A673 (cell line): Measurements from ENCODE around the gene PIANP. TPM values are rescaled to one million over a fixed set of nuclear protein-coding genes. Genes with fewer than 3 reads are reported as not detected.

Experiments
- BruUV-seq: library from RNA; stranded (reverse); fragments of 400-500 nt; replicated peaks from 2 replicates; lab custom pipeline; 2021; lab: Mats Ljungman, UMichigan
- CTCF ChIA-PET: fragments of 300-600 bp; sonication (Branson Sonifier 250); formaldehyde crosslinking; loops from one replicate; lab custom pipeline; 2022; ENCODE audit warnings: antibody characterized with exemption; lab: Charles Lee
- POLR2A ChIA-PET: fragments of 300-600 bp; sonication (Branson Sonifier 250); formaldehyde crosslinking; loops from one replicate; lab custom pipeline; 2022; ENCODE audit warnings: antibody characterized with exemption; ENCODE audit not compliant: low non-redundant PET; lab: Charles Lee
- DNase-seq: peaks from one replicate; pipeline ENCODE4 v3.0.0-alpha.2; 2015; ENCODE audit warnings: low spot score
- H3K27ac ChIP-seq: fragments of 200-600 bp; sonication (generic); 2 replicates; pipeline ENCODE4 v1.5.1; 2016; ENCODE audit warnings: mixed run types, low read depth, mild to moderate bottlenecking, mixed read lengths, antibody characterized with exemption, low read length; ENCODE audit not compliant: poor library complexity, severe bottlenecking
- H3K27me3 ChIP-seq: fragments of 200-600 bp; sonication (generic); replicated peaks from 2 replicates; pipeline ENCODE4 v1.6.1; 2017; ENCODE audit warnings: mixed run types, low read depth, mild to moderate bottlenecking, mixed read lengths, antibody characterized with exemption, low read length; ENCODE audit not compliant: insufficient read depth, poor library complexity
- H3K36me3 ChIP-seq: fragments of 200-600 bp; sonication (generic); 2 replicates; pipeline ENCODE4 v1.6.1; 2016; ENCODE audit warnings: mixed run types, mild to moderate bottlenecking, mixed read lengths, antibody characterized with exemption, low read length; ENCODE audit not compliant: insufficient read depth, poor library complexity, severe bottlenecking
- H3K4me1 ChIP-seq: fragments of 200-600 bp; sonication (generic); 2 replicates; pipeline ENCODE4 v1.6.1; 2017; ENCODE audit warnings: mixed run types, mild to moderate bottlenecking, mixed read lengths, antibody characterized with exemption, low read length; ENCODE audit not compliant: insufficient read depth, poor library complexity, severe bottlenecking
- H3K4me3 ChIP-seq: fragments of 200-600 bp; sonication (generic); 2 replicates; pipeline ENCODE4 v1.5.1; 2016; ENCODE audit warnings: low read depth, mixed run types, mild to moderate bottlenecking, mixed read lengths, low read length; ENCODE audit not compliant: poor library complexity, severe bottlenecking
- H3K9me3 ChIP-seq: fragments of 200-600 bp; sonication (generic); 2 replicates; pipeline ENCODE4 v1.6.1; 2016; ENCODE audit warnings: mixed run types, low read depth, mild to moderate bottlenecking, mixed read lengths, antibody characterized with exemption, low read length; ENCODE audit not compliant: poor library complexity, severe bottlenecking
- EZH2 ChIP-seq: fragments of 200-600 bp; sonication (generic); IDR thresholded peaks from 2 replicates; pipeline ENCODE4 v1.6.1; 2017; ENCODE audit warnings: borderline replicate concordance, low read depth, mild to moderate bottlenecking, mixed read lengths, antibody characterized with exemption, low read length; ENCODE audit not compliant: poor library complexity, severe bottlenecking
- intact Hi-C: fragments of 100-400 bp; cut with micrococcal nuclease; formaldehyde crosslinking; loops from one replicate; pipeline ENCODE4 v1.10.0; 2022; ENCODE audit not compliant: unreplicated experiment
- total RNA-seq: library from RNA; stranded (reverse); gene quantifications from 2 replicates; pipeline ENCODE4 v1.2.3, GENCODE V29; 2021
- TF ChIP-seq, protein P1 (sequence below): fragments of 300-800, 200-600 bp; sonication (generic); conservative IDR thresholded peaks from 2 replicates; pipeline ENCODE4 v1.5.1; 2017; ENCODE audit warnings: low read depth, mild to moderate bottlenecking, antibody characterized with exemption, low read length, moderate library complexity, mixed read lengths

The PIANP gene
- total RNA-seq, 1 experiment from 2014 or later: 0.80 TPM

DNA sequence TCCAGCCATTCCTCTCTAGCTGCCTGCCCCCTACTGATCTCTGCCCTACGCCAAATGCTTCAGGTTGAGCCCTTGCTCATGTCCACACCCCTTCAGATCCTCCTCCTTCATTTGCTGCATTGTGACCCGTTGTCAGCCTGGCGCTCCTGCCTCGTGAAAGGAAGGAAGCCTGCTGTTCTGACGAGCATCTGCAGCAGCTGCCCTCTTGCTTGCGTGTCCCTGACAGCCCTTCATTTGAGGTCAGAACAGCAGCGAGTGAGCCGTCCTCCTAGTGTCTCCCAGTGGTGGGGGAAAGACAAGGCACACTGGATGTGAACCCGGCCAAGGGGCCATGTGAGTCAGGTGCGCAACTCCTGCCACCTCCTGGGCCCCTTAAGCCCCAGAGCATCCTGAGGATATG, 3.0 kb upstream of the PIANP start:
- H3K27ac ChIP-seq: no peak overlapping the region
- BruUV-seq: no TSS peak

DNA sequence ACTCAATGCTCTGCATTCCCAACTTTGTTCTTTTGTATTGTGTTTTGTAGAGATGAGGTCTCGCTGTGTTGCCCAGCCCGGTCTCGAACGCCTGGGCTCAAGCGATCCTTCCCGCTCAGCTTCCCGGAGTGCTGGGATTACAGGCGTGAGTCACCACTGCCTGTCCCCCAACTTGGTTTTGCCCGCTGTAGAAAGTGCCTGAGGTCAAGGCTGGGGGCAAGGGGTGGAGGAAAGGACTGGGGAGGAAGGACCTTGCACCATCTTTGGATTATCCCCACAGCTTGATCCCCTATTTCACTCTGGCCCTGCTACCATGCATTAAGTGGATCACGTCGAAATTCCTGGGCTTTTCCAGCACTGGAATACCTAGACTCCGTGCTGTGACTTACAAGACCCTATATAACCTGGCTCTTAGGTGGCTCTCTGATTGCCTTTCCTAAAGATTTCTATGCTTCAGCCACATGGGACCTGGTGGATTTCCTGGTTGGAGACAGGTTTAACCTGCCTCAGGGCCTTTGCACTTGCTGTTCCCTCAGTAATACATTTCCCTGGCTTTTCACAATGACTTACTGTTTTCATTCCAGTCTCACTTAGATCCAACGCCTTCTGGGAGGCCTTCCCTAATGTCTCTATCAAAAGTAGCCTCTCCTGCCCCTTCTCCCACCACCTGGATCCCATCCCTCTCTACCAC, 608 bp upstream of the PIANP start:
- Histone ChIP-seq H3K4me1 (no peaks in the 10 kb centered on the region), H3K9me3 (no peaks in the 10 kb centered on the region), H3K4me3 (peak overlapping the region; percentile 66), H3K27me3 (peaks cover 27% of the 10 kb centered on the region), H3K27ac (no peak overlapping the region), H3K36me3 (no peaks in the 10 kb centered on the region)
- TF ChIP-seq, protein P1, sequence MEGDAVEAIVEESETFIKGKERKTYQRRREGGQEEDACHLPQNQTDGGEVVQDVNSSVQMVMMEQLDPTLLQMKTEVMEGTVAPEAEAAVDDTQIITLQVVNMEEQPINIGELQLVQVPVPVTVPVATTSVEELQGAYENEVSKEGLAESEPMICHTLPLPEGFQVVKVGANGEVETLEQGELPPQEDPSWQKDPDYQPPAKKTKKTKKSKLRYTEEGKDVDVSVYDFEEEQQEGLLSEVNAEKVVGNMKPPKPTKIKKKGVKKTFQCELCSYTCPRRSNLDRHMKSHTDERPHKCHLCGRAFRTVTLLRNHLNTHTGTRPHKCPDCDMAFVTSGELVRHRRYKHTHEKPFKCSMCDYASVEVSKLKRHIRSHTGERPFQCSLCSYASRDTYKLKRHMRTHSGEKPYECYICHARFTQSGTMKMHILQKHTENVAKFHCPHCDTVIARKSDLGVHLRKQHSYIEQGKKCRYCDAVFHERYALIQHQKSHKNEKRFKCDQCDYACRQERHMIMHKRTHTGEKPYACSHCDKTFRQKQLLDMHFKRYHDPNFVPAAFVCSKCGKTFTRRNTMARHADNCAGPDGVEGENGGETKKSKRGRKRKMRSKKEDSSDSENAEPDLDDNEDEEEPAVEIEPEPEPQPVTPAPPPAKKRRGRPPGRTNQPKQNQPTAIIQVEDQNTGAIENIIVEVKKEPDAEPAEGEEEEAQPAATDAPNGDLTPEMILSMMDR: no peak
- TF ChIP-seq EZH2: no peak
- CTCF ChIA-PET: no interaction called here
- intact Hi-C loops: no loop called here
- no peak for DNase-seq
- no TSS peak for BruUV-seq
- POLR2A ChIA-PET: no interaction called here

More for the DNA sequence above, 3.0 kb upstream of the PIANP start:
- H3K4me3 ChIP-seq: no peak overlapping the region
- POLR2A ChIA-PET: no interaction called here
- CTCF ChIA-PET: no interaction called here
- intact Hi-C loops: no loop called here
- no peaks in the 10 kb centered on the region for H3K4me1 ChIP-seq
- H3K27me3 ChIP-seq: peaks cover 27% of the 10 kb centered on the region
- TF ChIP-seq, protein P1: no peak
- no peaks in the 10 kb centered on the region for H3K9me3 ChIP-seq
- H3K36me3 ChIP-seq: no peaks in the 10 kb centered on the region
- no peak for DNase-seq

DNA sequence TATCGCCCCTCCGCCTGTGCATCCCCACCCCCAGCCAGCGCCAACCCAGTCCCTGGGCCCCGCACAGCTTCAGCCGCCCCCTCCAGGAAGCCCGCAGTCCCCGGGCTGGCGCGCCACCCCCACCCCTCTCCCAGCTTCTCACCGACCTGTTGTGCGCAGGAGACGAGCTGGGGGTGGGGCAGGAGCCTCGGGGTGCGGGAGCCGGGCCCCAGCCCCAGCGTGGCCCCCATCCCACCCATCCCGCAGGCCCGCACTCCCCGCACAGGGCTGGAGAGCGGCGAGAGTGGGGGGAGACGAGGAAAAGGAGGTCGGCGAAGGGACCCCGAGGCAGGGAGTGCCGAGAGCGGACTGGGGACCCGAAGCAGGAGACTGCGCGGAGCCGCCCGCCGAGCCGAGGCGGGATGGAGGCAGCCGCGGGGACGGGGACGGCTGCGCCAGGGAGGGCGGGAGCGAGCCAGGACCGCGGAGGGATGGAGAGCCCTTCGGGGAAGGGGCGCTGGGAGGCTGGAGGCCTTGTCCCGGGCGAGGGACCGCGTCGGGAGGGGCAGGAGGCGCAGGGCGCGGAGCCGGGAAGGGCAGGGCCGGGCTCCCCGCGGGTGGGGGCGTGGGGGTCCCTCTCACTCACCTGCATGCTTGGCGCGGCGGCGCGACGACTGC, 498 bp downstream of the PIANP start:
- Histone ChIP-seq H3K4me1 (peaks cover 7% of the 10 kb centered on the region), H3K27ac (no peak overlapping the region), H3K9me3 (no peaks in the 10 kb centered on the region), H3K36me3 (no peaks in the 10 kb centered on the region), H3K4me3 (peak overlapping the region; percentile 66), H3K27me3 (peaks cover 27% of the 10 kb centered on the region)
- no peak for DNase-seq
- ChIA-PET POLR2A (interaction anchor here (0.6 kb wide), 1 partner anchor 11 kb away, joined by 8 read pairs; the partner anchor contains the start of gene ZNF384), CTCF (interaction anchor here (0.6 kb wide), 1 partner anchor 37 kb away, joined by 3 read pairs; no protein-coding TSS in a partner anchor)
- BruUV-seq: no TSS peak
- intact Hi-C loops: loop anchor here (5.0 kb wide), 1 partner anchor 148 kb away; no protein-coding TSS in a partner anchor
- no peak for TF ChIP-seq EZH2
- TF ChIP-seq, protein P1: no peak
